OCI-LY1 (cell line): ENCODE data around the gene VARS2.

ENCODE experiments used
- CTCF ChIP-seq: fragments of 200-600 bp; sonication (generic), shearing (Covaris generic); IDR thresholded peaks from 2 replicates; pipeline ENCODE4 v1.5.1; 2017; ENCODE audit warnings: mild to moderate bottlenecking, antibody characterized with exemption, low read length, moderate library complexity, mixed read lengths
- EZH2 ChIP-seq: fragments of 200-600 bp; sonication (generic), shearing (Covaris generic); IDR thresholded peaks from 2 replicates; pipeline ENCODE4 v1.8.0; 2017; ENCODE audit warnings: borderline replicate concordance, mixed run types, mild to moderate bottlenecking, antibody characterized with exemption, low read length, moderate library complexity, mixed read lengths

- TF ChIP-seq CTCF (no peak), EZH2 (no peak)
Measured at GRCh38 chr6:30888816-30889495, 25.1 kb upstream of the VARS2 start.
